Stimulated activated CD8-positive, alpha-beta memory T cell treated with anti-CD3 and anti-CD28 coated beads, Interleukin-12 subunit alpha, Interleukin-12 subunit beta, amount 100 ng/mL, for 4 hours (primary cell): ENCODE data around the gene PRICKLE2.

ENCODE experiments used
- DNase-seq: peaks from one replicate; pipeline ENCODE4 v3.0.0-alpha.2; 2020; ENCODE audit warnings: low read depth

The PRICKLE2 gene

GRCh38 chr3:64253689-64254088 is 28.4 kb upstream of the PRICKLE2 start:
- DNase-seq, result no peak

GRCh38 chr3:64251019-64251418 is 25.8 kb upstream of the PRICKLE2 start:
- no peak for DNase-seq

- DNase-seq, result no peak
Measured at GRCh38 chr3:64247991-64248646, 22.9 kb upstream of the PRICKLE2 start.

- no peak for DNase-seq
Measured at GRCh38 chr3:64244011-64244942, 19.0 kb upstream of the PRICKLE2 start.

GRCh38 chr3:64242435-64242834 is 17.2 kb upstream of the PRICKLE2 start:
- no peak for DNase-seq

GRCh38 chr3:64240959-64241358 is 15.7 kb upstream of the PRICKLE2 start:
- no peak for DNase-seq

- no peak for DNase-seq
Measured at GRCh38 chr3:64240396-64240795, 15.1 kb upstream of the PRICKLE2 start.

GRCh38 chr3:64239841-64240240 is 14.6 kb upstream of the PRICKLE2 start:
- no peak for DNase-seq

GRCh38 chr3:64238971-64239667 is 13.9 kb upstream of the PRICKLE2 start:
- no peak for DNase-seq

GRCh38 chr3:64237083-64237482 is 11.8 kb upstream of the PRICKLE2 start:
- DNase-seq, result no peak

GRCh38 chr3:64235605-64236004 is 10.3 kb upstream of the PRICKLE2 start:
- DNase-seq, result no peak

- DNase-seq, result no peak
Measured at GRCh38 chr3:64234571-64234970, 9.3 kb upstream of the PRICKLE2 start.

- DNase-seq, result no peak
Measured at GRCh38 chr3:64232821-64233220, 7.6 kb upstream of the PRICKLE2 start.

GRCh38 chr3:64229903-64230302 is 4.6 kb upstream of the PRICKLE2 start:
- DNase-seq, result no peak

- no peak for DNase-seq
Measured at GRCh38 chr3:64228110-64228509, 2.8 kb upstream of the PRICKLE2 start.

GRCh38 chr3:64226730-64227129 is 1.5 kb upstream of the PRICKLE2 start:
- DNase-seq, result no peak

- DNase-seq, result no peak
Measured at GRCh38 chr3:64225695-64226499, 631 bp upstream of the PRICKLE2 start.

- no peak for DNase-seq
Measured at GRCh38 chr3:64223791-64224745, 1.2 kb downstream of the PRICKLE2 start.

- DNase-seq, result no peak
Measured at GRCh38 chr3:64222501-64223111, 2.7 kb downstream of the PRICKLE2 start.

- DNase-seq, result no peak
Measured at GRCh38 chr3:64221571-64222257, 3.6 kb downstream of the PRICKLE2 start.
